ENCODE results near the gene PRR12.

Gene PRR12

DNA sequence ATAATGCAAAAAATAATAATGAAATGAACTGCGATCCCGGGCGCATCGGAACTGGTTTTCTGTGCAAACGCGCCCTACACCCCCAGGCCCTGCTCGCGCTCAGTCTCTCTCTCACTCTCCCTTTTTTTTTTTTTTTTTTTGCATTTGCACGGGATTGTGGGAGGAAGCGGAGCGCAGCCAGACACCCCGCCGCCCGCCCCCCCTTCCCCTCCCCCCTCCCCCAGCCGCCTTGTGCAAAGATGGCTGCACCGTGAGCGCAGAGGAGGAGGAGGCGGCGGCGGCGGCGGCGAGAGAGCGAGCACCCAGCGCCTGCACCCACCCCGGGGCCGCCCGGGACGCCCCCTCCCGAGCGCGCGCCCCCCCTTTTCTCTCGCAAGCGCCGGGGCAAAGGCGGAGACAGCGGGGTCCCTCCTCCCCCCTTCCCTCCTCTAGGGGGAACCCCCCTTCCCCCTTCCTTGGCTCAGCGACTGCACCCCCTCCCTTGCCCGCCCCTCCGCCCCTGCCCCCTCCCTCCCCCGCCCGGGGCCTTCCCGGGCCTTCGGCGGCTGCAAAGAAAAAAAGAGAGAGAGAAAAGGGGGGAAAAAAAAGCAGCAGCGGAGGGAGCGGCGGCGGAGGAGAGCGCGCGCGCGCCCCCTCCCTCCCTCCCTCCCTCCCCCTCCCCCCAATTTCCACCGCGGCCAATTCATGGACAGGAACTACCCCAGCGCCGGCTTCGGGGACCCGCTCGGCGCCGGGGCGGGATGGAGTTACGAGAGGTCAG lies at the start of gene PRR12:
Gene PRR12, plus strand, starts transcription at position 212 of the 760 bp plus-strand sequence. Its CDS starts 473 bp downstream, at position 685.
- peak; percentile 88 for DNase-seq

DNA sequence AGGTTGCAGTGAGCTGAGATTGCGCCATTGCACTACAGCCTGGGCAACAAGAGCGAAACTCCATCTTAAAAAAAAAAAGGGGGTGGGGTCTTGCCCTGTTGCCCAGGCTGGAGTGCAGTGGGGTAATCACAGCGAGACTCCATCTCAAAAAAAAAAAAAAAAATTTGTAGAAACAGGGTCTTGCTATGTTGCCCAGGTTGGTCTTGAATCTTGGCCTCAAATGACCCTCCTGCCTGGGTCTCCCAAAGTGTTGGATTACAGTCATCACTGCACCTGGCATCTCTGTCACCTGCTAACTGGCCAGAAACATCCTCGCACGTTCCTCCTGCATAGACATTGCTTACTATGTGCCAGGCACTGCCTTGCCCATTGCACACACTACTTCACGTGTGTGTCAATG lies 49.1 kb upstream of the PRR12 start:
- no peak for DNase-seq

GRCh38 chr19:49542446-49542845 lies 48.5 kb upstream of the PRR12 start:
- no peak for DNase-seq

GRCh38 chr19:49543032-49543431 lies 48.0 kb upstream of the PRR12 start:
- DNase-seq = no peak

GRCh38 chr19:49544154-49544553 lies 46.8 kb upstream of the PRR12 start:
- DNase-seq = no peak

- DNase-seq = peak; percentile 94
Observed at GRCh38 chr19:49546825-49547565, 44.0 kb upstream of the PRR12 start.

DNA sequence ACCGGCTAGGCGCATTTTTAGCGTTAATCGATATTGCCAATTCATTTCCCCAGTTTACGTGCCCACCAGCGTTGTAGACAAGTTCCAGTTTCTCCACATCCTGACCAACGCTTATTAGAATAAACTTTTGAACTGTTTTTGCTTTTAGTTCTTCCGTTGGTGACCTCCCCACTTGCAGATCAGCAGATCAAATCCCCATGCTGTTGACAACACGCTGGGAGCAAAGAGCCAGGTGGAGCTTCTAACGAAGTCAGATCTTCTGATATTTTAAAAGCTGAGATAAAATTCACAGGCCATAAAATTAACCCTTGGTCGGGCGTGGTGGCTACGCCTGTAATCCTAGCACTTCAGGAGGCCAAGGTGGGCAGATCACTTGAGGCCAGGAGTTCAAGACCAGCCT lies 41.9 kb upstream of the PRR12 start:
- no peak for DNase-seq

DNA sequence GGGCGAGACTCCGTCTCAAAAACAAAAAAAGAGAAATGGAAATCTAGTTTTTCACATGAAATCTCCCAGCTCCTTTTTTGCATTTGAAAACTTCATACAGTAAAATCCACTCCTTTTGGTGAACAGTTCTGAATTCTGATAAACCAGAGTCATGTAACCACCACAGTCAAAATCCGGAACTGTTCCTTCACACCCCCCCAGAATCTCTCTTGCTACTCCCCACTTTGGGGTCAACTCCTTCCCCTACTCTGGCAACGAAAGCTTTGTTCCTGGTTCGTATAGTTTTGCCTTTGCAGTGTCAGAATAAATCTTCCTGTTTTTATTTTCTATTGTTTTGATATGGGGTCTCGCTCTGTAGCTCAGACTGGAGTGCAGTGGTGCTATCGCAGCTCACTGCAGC lies 39.5 kb upstream of the PRR12 start:
- DNase-seq = no peak

GRCh38 chr19:49552749-49553148 lies 38.2 kb upstream of the PRR12 start:
- DNase-seq = no peak

DNA sequence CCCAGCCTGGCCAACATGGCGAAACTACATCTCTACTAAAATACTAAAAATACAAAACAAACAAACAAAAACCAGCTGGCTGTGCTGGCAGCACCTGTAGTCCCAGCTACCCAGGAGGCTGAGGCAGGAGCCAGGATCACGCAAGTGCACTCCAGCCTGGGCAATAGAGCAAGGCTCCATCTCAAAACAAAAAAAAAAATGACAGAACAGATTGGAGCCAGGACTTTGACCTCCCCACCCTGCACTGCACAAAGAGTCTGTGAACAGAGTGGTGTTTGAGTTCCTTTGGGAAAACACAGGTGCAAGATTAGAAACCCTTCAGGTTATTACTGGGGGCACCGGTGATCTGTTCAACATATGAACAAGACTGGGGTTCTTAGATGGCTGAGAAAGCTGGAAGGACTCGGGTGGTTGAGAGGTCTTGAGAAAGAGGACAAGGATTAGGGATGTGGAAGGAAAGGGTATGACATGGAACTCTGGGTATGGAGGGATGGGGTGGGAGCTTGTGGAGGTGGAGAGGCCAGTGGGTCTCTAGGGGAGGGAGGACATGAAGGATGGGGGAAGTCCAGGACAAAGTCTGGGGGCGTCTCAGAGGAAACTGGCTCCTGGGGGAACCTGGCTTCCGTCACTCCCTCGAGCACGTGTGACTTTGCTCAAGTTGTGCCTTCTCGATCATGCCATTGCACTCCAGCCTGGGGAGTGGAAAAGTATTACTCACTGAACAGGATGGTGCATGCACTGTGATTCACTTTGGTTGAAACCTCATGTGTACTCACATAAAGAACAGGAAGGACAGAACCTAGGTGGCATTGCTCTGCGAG lies 37.3 kb upstream of the PRR12 start:
- DNase-seq = peak; percentile 41

- no peak for DNase-seq
Observed at GRCh38 chr19:49554701-49555181, 36.2 kb upstream of the PRR12 start.

DNA sequence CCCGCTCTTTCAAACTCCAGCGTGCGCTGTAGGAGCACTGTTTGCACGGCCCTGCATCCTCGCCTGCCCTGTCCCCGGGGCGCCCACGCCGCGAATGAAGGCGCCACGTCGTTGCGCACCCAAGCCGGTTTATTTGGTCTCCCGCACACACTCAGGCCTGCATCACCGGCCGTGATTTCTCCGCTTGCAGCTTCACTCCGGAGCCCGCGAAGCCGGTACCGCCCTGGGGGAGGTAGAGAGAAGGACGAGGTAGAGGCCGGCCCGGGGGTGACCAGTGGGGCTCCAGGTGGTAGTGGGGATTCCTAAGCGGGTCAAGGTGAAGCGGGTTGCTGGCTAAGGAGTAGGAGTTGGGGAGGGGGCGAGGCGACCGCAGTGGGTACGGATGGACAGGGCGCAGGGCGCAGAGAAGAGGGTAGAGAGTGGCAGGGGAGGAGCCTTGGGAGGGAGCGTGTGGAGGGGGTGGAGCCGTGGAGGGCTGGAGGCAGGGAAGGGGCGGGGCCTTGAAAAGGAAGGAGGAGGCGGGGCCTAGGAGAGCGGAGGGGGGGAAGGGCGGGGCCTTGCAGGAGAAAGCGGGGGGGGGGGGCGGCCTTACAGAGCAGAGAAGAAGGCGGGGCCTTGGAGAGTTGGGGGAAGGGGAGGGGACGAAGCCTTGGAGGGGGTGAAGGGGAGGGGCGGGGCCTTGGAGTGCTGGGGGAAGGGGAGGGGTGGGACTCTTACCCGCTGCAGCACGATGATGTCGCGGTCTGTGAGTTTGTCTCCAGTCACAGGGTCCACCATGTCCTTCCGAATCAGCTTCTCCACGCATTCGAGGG lies 35.2 kb upstream of the PRR12 start:
- DNase-seq = peak; percentile 57

DNA sequence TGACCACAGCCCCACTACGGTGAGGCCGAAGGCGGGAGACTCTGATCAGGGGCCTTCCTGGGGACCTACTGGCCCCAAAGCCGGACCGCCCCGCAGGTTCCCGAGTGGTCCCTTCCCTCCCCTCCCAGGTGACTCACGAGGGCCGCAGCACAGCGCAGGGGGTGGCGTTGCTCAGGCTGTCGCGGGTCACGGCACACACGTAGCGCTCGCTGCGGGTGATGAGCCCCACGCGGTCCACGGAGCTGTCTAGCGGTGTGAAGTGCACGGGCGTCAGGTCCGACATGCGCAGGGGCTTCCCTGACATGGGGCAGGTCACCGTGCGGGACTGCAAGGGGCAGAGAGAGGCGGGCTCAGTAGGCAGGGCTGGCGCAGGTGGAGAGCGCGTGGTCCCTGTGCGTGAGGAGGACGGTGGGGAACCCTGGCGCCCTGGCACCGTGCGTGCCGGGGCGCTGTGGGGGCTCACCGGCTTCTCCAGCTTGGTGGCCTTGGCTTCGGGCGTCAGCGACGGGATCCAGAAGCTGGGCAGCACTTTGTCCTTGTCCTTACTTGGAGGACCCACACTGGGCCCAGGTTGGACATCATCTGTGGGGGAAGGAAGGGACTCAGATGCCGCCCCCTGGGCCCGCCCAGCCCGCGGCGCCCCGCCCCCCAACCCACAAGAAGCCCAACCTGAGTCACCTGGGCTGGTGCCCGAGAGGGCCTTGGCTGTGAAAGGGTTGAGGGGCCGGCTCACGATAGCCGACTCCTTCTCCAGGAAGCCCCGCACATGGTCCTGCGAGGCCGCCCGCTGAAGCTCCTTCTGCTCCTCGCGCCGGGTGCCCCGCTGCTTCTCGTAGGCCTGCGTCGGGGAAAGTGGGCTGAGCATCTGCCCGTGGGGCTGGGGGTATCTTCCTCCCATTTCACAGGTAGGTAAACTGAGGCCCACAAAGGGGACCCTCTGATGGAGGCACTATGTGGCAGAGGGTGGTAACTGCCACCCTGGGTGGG lies 34.3 kb upstream of the PRR12 start:
- no peak for DNase-seq

GRCh38 chr19:49557641-49558325 lies 33.2 kb upstream of the PRR12 start:
- DNase-seq = no peak

DNA sequence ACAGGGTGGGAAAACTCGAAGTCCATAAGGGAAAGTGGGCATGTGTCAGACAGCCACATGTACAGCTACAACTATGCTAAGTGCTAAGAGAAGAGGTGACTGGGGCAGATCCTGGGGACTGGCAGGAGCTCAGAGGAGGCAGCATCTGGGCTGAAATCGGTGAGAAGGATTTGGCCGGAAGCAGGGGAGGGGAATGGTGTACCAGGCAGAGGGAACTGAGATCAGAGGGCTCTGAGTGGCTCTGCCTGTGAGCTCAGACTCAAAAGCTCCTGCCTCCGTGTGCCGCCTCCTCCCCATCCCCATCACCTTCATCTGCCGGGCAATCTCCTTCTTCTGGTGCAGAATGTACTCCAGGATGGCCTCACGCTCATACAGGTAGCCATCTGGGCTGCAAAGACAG lies 32.4 kb upstream of the PRR12 start:
- no peak for DNase-seq

DNA sequence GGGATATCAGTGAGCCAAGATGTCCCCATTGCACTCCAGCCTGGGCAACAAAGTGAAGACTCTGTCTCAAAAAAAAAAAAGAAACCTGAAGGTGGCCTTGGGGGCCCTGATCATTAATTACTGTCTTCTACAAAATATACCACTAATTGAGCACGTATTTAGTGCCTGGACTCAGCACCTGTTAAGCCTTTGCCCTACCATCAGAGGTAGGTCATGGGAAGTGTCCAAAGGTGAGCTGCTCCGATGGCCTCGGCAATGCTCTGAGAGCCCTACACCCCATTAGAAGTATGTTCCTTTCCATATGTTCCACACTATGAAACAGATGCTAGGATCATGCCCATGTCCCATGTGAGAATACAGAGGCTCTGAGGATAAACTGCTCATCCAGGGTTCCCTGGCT lies 31.5 kb upstream of the PRR12 start:
- DNase-seq = no peak

DNA sequence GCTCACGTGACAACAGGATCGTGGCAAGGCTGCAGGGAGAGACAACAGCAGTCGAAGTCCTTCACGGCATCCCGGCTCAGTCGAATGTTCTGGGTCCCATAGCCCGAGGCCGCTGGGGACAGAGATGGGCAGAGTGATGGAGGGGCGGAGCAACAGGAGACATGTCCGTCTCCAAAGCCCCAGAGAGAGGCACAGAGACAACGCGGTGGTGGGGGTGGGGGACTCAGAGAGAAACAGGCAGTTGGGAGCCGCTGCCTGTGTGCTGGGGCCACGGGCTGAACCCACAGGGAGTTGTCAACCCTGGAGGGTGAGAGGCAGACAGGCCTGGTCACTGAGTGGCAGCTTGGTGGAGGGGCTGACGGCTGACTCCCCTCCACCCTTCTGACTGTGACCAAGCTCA lies 31.1 kb upstream of the PRR12 start:
- no peak for DNase-seq

DNA sequence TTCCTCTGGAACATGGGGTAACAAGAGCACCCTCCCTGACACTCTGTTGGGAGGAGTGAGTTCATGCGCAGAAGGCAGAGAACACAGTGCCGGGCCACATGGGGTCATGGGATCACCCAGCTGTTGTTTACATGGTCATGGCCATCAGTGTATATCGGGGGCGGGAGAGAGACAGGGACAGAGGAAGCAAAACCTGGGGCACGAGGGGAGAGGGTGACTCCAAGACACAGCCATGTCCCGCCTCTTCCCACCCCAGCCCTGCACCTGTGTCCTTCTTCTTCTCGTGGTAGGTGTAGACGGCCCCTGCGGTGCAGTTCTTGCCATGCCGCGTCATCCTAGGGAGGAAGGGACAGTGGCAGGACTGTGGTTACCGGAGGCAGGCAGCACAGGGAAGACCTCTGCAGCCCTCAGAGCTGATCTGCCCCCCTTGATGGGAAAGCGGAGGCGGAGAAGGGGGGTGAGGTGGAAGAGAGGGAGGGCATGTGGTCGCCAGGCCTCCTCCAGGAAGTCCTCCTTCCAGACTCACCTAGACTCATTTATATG lies 30.6 kb upstream of the PRR12 start:
- DNase-seq = no peak

DNA sequence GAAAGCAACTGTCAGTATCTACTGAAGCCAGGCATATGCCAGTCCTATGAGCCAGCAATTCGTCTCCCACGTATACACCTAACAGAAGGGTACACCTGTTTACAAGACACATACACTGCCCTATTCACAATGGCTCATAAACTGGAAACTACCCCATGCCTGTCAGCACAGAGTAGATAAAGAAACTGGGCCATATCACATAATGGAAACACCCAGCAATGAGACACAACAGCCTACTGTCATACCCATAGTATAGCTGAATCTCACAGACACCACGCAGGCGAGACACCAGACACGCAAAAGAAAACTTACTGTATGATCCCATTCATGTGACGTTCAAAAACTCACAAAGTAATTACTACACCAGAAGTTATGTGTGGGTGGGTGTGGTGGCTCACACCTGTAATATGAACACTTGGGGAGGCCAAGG lies 26.4 kb upstream of the PRR12 start:
- DNase-seq = no peak

- no peak for DNase-seq
Observed at GRCh38 chr19:49565261-49565660, 25.7 kb upstream of the PRR12 start.
